Liver (tissue), 9 donors: ENCODE data around the gene GYG2. TPM values are rescaled to one million over a fixed set of nuclear protein-coding genes. Genes with fewer than 3 reads are reported as not detected.
A peak's percentile ranks its signal among the peaks of the same experiment; 100 is the strongest.

ENCODE experiments used
- DNase-seq: peaks from one replicate; pipeline ENCODE4 v3.0.0-alpha.2; 2017; ENCODE audit warnings: low spot score
- H3K27ac ChIP-seq, 2 donors: one replicate each; pipeline ENCODE4 v1.7.0; 2013; ENCODE audit warnings: inconsistent platforms in 2 of 2, low read length in 2 of 2, control low read depth in 1 of 2, low read depth in 1 of 2, mild to moderate bottlenecking in 1 of 2
- H3K27me3 ChIP-seq, 4 donors: one replicate each; pipeline versions ENCODE4 v1.6.1 to v1.7.0; 2013; ENCODE audit warnings: low read length in 3 of 4, inconsistent platforms in 1 of 4, mild to moderate bottlenecking in 1 of 4, moderate library complexity in 1 of 4; ENCODE audit not compliant: control insufficient read depth in 4 of 4, insufficient read depth in 4 of 4
- H3K36me3 ChIP-seq, 4 donors: one replicate each; pipeline versions ENCODE4 v1.6.1 to v1.7.0; 2013; ENCODE audit warnings: low read length in 3 of 4, mild to moderate bottlenecking in 3 of 4, low read depth in 1 of 4, moderate library complexity in 1 of 4; ENCODE audit not compliant: control insufficient read depth in 4 of 4, insufficient read depth in 3 of 4
- H3K4me1 ChIP-seq, 4 donors: one replicate each; pipeline versions ENCODE4 v1.6.1 to v1.7.0; 2013; ENCODE audit warnings: low read length in 3 of 4, mild to moderate bottlenecking in 3 of 4, moderate library complexity in 1 of 4; ENCODE audit not compliant: control insufficient read depth in 4 of 4, insufficient read depth in 4 of 4
- H3K4me3 ChIP-seq, 3 donors: one replicate each; pipeline versions ENCODE4 v1.6.1 to v1.7.0; 2013; ENCODE audit warnings: low read length in 3 of 3, control low read depth in 1 of 3, low read depth in 1 of 3, mild to moderate bottlenecking in 1 of 3
- H3K9ac ChIP-seq, 2 donors: one replicate each; pipeline ENCODE4 v1.7.0; 2013; ENCODE audit warnings: low read length in 2 of 2, mild to moderate bottlenecking in 2 of 2, moderate library complexity in 2 of 2, control low read depth in 1 of 2, low read depth in 1 of 2
- H3K9me3 ChIP-seq, 4 donors: one replicate each; pipeline versions ENCODE4 v1.6.1 to v1.7.0; 2013; ENCODE audit warnings: low read length in 3 of 4; ENCODE audit not compliant: control insufficient read depth in 4 of 4
- ATF3 ChIP-seq: IDR thresholded peaks from 2 replicates; pipeline ENCODE4 v1.6.1; 2016; ENCODE audit warnings: antibody characterized with exemption
- CTCF ChIP-seq: fragments of 150-350 bp; IDR thresholded peaks from 2 replicates; pipeline ENCODE4 v1.5.1; 2017; ENCODE audit warnings: improper control_type of control experiment, low read depth, low read length; ENCODE audit not compliant: missing input control
- EGR1 ChIP-seq, 2 donors: IDR thresholded peaks; 2 replicates each; pipeline ENCODE4 v1.6.1; 2016 to 2018; ENCODE audit warnings: antibody characterized with exemption in 2 of 2, low read depth in 2 of 2
- FOXA1 ChIP-seq: IDR thresholded peaks from 2 replicates; pipeline ENCODE4 v1.6.1; 2016; ENCODE audit warnings: antibody characterized with exemption
- FOXA2 ChIP-seq: IDR thresholded peaks from 2 replicates; pipeline ENCODE4 v1.6.1; 2016; ENCODE audit warnings: antibody characterized with exemption
- GABPA ChIP-seq, 2 donors: IDR thresholded peaks in 1 of 2; conservative IDR thresholded peaks in 1 of 2; 2 replicates each; pipeline ENCODE4 v1.6.1; 2016; ENCODE audit warnings: antibody characterized with exemption in 2 of 2, mild to moderate bottlenecking in 1 of 2, moderate library complexity in 1 of 2
- HNF4A ChIP-seq, 2 donors: conservative IDR thresholded peaks; 2 replicates each; pipeline ENCODE4 v1.6.1; 2016; ENCODE audit warnings: antibody characterized with exemption in 2 of 2, mild to moderate bottlenecking in 2 of 2
- HNF4G ChIP-seq: IDR thresholded peaks from 2 replicates; pipeline ENCODE4 v1.6.1; 2016; ENCODE audit warnings: antibody characterized with exemption
- JUND ChIP-seq, 2 donors: IDR thresholded peaks; 2 replicates each; pipeline ENCODE4 v1.6.1; 2016; ENCODE audit warnings: antibody characterized with exemption in 2 of 2
- MAX ChIP-seq: IDR thresholded peaks from 2 replicates; pipeline ENCODE4 v1.6.1; 2016; ENCODE audit warnings: antibody characterized with exemption
- RAD21 ChIP-seq, 2 donors: IDR thresholded peaks; 2 replicates each; pipeline ENCODE4 v1.6.1; 2016; ENCODE audit warnings: antibody characterized with exemption in 2 of 2, mild to moderate bottlenecking in 2 of 2
- REST ChIP-seq: IDR thresholded peaks from 2 replicates; pipeline ENCODE4 v1.6.1; 2016; ENCODE audit warnings: antibody characterized with exemption, mild to moderate bottlenecking
- RXRA ChIP-seq, 2 donors: IDR thresholded peaks; 2 replicates each; pipeline ENCODE4 v1.6.1; 2017 to 2018; ENCODE audit warnings: antibody characterized with exemption in 2 of 2, mild to moderate bottlenecking in 1 of 2
- SP1 ChIP-seq: IDR thresholded peaks from 2 replicates; pipeline ENCODE4 v1.6.1; 2018; ENCODE audit warnings: antibody characterized with exemption, mild to moderate bottlenecking
- TAF1 ChIP-seq: conservative IDR thresholded peaks from 2 replicates; pipeline ENCODE4 v1.6.1; 2016; ENCODE audit warnings: antibody characterized with exemption, mild to moderate bottlenecking
- YY1 ChIP-seq: IDR thresholded peaks from 2 replicates; pipeline ENCODE4 v1.6.1; 2016; ENCODE audit warnings: antibody characterized with exemption, mild to moderate bottlenecking
- ZBTB33 ChIP-seq: IDR thresholded peaks from 2 replicates; pipeline ENCODE4 v1.6.1; 2016; ENCODE audit warnings: antibody characterized with exemption
- WGBS: extraction: QIAGEN DNeasy Blood & Tissue Kit; methylation state at CpG from one replicate; pipeline ENCODE4 v1.1.7; 2013; 5-methylcytosine and 5-hydroxymethylcytosine counted together
- polyA plus RNA-seq, 2 donors: library from polyadenylated mRNA; stranded (reverse) in 1 of 2; unstranded in 1 of 2; fragments of 200-250 nt in 1 of 2; fragments of >200 nt in 1 of 2; fragmentation: Nextera tagmentation in 1 of 2; extraction: Ambion mirVana in 1 of 2; gene quantifications; one replicate each; pipeline versions ENCODE4 v1.2.1 to v1.2.3, GENCODE V29; 2013 to 2015
- total RNA-seq, 2 donors: library from RNA; depleted of rRNA; stranded (reverse); fragments of >200 nt; gene quantifications; one replicate each; pipeline ENCODE4 v1.2.3, GENCODE V29; 2014
- donor health status: healthy.
- donor health status: healthy.
- donor health status: healthy.
- donor health status: healthy.
- donor health status: healthy.

Gene GYG2
- total and polyA plus RNA-seq, 4 donors, result 11.3 to 32.6 (median 14.3) TPM

GRCh38 chrX:2897311-2897689 is 68.6 kb downstream of the GYG2 start:
- H3K4me1 ChIP-seq, result peaks cover 3 to 27% (median 24%) of the 10 kb centered on the region in 4 donors
- DNase-seq, result no peak
- no peaks in the 10 kb centered on the region for H3K27me3 ChIP-seq
- peak overlapping the region; percentile 70 to 77 for H3K27ac ChIP-seq
- H3K9me3 ChIP-seq, result no peaks in the 10 kb centered on the region
- no peak overlapping the region for H3K4me3 ChIP-seq
- no peak for TF ChIP-seq TAF1
- no peak for TF ChIP-seq MAX
- no peak for TF ChIP-seq GABPA (IDR thresholded peaks at IDR 0.05 in 1 of 2, conservative IDR thresholded peaks at IDR 0.05 in 1 of 2)
- no peak for TF ChIP-seq JUND (IDR thresholded peaks at IDR 0.05)
- no peak for TF ChIP-seq SP1
- TF ChIP-seq HNF4G, result no peak
- no peak for TF ChIP-seq FOXA1
- no peak for TF ChIP-seq RXRA (IDR thresholded peaks at IDR 0.05)
- TF ChIP-seq ATF3, result no peak
- no peak for TF ChIP-seq YY1
- no peak for TF ChIP-seq CTCF
- TF ChIP-seq REST, result no peak
- TF ChIP-seq EGR1 (IDR thresholded peaks at IDR 0.05; ENCODE audit: low read depth in 2 of 2), result no peak
- TF ChIP-seq RAD21 (IDR thresholded peaks at IDR 0.05), result no peak
- no peak for TF ChIP-seq FOXA2
- no peak for TF ChIP-seq ZBTB33
- no peak for TF ChIP-seq HNF4A (conservative IDR thresholded peaks at IDR 0.05)
- H3K9ac ChIP-seq, result no peak overlapping the region
- no peaks in the 10 kb centered on the region for H3K36me3 ChIP-seq
- WGBS, result 54% methylated on average over 12 of the region's 12 CpGs
